NCI-H748 treated with DMSO at 0.1 percent for 48 hours (cell line): ENCODE measurements around the gene LARP1.
A peak's percentile ranks its signal among the peaks of the same experiment; 100 is the strongest.
"Not testable (repeated sequence)": the region's sequence is repeated elsewhere in the genome, so short reads cannot be mapped to it uniquely, and the experiment has no call there.

Experiments used
- DNase-seq: peaks from one replicate; lab custom pipeline; 2025; lab: John Stamatoyannopoulos, UW

Gene LARP1

DNA sequence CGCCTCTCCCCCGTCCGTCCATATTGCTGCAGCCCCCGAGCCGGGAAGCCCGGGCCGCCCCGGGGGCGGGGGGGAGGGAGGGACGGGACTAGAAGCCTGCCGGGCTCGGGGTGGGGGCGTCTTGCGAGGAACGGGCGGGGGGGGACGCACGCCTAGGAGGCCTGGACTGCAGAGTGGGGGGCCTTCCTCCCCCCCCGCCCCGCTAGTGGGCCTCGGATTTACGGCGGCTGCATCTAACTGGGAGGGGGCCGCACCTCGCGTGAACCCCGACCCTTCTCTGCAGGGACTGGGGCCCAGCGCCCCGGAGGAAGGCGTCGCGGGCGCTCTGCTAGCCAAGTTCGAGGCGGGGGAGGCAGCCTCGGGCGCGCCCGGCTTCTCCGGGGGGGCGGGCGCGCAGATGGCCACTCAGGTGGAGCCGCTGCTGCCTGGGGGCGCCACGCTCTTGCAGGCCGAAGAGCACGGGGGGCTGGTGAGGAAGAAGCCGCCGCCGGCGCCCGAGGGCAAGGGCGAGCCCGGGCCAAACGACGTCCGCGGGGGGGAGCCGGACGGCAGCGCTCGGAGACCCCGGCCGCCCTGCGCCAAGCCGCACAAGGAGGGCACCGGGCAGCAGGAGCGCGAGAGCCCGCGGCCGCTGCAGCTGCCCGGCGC, at the start of gene LARP1:
TSS of gene LARP1 (plus strand) at position 17 of the 648 bp plus-strand sequence. CDS start at position 398, 381 bp downstream.
- DNase-seq, result no peak

DNA sequence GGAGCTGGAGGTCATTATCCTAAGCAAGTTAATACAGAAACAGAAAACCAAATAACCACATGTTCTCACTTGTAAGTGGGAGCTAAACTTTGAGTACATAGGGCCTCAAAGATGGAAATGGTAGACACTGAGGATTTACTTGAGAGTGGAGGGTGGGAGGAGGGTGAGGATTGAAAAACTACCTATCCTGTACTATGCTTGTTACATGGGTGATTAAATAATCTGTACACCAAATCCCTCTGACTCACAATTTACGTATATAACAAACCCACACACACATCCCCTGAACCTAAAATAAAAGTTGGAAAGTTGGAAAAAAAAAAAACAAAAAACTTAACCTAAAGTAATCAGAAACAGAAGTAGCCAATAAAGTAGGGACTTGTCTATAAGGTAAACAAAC, 48.8 kb upstream of the LARP1 start:
- DNase-seq, result no peak

DNA sequence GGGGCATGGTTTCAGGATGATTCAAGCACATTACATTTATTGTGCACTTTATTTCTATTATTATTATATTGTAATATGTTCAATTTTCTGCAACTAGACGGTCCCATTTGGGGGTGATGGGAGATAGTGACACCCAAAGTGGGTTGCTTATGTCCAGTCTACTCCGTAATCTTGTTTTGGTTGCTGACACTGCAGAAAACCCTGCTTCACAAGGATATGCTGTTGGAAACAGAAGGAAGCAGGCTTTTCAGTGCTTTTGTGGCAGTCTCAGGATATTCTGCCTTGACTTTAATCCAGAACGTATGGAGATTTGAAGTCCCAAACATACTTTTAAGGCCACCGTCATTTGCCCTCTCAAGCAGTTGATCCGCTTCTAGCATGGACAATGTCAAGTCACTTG, 47.5 kb upstream of the LARP1 start:
- no peak for DNase-seq

DNA sequence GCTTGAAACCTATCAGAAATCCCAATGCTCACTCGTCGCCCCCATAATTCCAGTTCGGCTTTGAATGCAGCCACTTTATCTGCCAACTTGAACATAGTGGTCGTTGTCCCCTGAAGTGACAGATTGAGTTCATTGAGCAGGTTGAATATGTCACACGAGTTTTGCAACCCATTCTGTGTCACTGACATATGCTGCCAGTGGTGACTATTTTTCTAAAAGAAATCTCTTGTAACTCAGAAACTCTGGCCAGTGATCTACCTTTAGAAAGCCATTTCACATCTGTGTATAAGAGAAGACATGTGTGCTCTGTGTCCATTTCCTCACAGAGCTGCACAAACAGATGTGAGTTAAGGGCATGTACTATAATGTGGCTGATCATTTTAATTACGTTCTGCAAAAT, 47.0 kb upstream of the LARP1 start:
- no peak for DNase-seq

DNA sequence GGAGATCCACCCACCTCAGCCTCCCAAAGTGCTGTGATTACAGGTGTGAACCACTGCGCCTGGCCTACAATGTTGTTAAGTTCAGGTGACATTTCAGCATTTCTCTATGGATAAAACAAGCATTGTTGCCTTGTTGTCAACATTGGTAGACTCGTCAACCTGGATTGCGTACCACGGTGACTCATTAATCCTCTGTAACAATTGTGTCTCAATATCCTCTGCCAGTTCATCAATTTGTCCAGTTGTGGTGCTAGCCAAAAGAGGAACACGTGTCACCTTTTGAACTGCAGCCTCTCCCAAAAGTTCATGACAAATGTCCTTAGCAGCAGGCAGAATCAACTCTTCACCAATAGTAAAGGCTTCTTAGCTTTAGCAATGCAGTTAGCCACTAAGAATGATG, 46.3 kb upstream of the LARP1 start:
- no peak for DNase-seq

DNA sequence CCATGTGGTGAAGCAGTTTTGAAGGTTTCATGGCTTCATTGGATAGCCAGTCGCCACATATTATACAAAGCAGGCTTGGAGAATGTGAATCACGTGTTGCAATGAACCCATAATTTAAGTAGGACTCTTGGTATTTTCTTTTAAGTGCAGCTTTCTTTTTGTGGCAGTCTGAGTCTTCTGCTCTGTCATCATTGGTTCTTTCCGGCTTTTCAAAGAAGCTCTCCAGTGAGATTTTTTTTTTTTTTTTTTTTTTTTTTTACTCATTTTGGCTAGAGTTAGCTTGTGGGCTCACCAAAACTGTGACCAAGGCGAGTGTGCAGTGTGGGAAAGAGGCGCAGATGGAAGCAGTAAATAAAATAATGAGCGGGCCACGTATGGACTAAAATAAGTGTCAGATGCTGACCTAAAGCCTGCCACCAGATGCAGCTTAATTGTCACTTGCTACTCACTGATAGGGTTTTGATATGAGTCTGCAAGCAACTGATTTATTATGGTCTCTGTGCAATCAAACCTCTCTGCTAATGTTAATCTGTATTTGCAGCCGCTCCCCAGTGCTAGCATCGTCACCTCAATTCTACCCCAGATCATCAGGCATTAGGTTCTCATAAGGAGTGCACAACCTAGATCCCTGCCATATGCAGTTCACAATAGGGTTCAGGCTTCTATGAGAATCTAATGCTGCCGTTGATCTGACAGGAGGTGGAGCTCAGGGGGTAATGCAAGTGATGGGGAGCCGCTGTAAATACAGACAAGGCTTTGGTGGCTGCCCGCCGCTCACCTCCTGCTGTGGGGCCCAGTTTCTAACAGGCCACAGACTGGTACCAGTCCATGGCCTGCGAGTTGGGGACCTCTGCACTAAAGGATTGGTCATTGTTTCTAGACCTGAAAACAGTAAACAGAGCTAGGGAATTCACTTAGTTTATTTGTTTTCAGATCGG, 45.5 kb upstream of the LARP1 start:
- no peak for DNase-seq

DNA sequence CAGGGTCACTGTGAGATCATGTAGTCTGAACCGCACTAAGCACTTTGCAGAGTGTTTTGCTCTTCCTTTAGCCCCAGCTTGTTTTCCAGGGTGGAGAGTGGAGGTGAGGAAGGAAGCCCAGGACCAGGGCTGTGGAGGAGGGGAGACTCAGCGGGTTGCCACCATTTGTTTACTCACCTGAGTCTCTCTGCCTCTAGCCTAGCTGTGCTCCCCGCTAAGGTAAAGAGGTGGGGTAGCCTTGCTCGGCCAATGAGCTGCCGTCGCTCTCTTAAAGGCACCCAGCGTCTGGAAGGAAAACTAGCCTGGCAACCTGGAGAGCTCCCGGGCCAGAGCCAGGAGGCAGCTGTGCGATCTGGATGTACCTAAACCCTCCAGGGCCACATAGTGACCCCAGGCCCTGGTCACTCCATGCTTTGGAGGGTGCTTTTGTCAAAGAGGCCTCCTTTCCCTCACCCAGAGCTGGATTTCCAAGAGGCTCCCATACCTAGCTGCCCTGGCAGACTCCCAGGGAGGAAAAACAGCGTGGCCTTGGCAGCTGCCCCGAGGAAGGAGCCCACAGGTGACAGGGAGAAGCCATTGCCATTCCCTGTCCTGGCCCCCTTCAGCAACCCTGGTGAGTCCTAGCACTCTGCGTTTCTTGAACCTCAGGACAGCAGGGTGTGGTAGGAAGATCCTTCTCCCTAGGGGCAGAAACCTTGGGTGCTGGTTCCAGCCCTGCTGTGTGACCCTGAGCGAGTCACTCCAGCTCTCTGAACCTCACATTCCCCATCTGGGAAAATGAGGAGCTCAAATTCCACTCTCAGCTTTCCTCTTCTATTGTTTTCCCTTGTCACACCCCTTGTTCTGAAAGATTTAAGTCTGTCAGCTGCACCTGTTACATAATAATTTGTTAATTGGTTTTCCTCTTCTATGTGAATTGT, 42.4 kb upstream of the LARP1 start:
- DNase-seq, result peak; percentile 34

DNA sequence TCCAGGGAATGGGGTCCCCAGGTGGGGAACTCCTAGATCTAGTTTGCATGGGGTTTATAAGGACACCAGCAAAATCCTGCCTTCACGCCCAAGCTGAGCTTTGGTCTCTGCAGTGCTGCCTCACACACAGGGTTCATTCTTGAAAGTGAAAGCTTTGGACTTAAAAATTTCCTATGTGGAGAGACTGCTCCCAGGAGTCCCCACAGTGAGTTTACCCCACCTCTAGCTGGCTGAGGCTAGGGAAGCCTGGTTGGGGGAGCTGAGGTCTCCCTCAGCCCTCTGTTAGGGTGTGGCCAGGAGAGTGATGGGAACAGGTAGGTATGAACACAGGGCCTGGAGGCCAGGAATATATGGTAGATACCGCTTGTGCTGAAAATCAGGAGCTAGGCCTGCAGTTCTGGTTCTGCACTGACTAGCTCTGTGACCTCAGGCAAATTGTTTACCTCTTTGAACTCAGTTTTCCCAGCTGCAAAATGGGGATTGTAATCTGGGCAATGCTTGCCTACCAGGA, 41.5 kb upstream of the LARP1 start:
- no peak for DNase-seq

DNA sequence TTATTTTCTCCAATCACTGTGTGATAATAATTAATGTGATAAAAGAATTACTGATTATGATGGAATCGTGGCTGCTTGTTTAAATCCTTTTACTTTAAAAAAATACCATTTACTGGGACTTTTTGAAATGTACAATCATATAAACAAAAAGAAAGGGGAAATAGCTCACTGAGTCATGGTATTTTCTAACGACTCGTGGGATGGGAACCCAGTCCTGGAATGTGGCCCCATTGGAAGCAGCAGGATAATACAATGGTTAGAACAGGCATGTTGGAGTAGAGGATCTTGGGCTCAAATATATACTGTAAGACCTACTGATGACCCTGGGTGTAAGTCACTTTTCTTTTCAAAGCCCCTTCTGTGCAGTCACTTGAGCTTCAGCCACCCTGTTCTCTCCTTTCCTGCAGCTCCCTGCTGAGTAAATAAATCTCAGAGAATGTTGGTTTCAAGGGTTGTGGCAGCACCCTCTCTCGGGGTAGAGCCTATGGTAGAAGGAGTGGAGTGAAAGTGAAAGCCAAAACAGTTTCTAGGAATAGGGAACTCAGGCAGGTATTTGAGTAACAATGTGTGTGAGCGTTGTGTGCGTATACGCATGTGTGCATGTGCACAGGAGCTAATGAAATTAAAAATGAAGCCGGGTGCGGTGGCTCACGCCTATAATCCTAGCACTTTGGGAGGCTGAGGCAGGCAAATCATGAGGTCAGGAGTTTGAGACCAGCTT, 40.8 kb upstream of the LARP1 start:
- no peak for DNase-seq

DNA sequence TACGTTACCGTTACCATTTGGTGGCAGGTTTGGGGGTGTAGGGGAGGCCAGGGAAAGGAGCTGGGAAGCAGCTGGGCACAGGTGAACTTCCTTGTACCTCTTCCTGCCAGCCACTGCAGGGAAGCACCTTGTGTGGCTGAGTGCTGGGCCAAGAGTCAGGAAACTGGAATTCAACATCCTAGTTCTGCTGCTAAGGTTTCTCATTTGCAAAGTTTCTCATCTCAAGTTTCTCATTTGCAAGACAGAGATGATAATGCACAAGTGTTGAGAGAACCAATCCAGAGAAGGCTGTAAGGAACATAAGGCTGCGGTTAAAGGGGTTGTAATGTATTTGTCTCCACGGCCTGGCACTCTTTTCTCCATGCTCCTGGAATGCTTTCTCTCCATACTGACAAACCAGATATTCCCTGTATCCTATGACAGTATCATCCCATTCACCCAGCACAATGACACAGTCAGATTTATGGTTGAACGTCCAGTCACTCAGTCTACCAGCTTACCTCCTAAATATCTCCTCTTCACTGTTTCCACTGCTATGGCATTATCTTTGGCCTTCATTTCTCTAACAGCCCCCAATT, 33.6 kb upstream of the LARP1 start:
- DNase-seq, result no peak

DNA sequence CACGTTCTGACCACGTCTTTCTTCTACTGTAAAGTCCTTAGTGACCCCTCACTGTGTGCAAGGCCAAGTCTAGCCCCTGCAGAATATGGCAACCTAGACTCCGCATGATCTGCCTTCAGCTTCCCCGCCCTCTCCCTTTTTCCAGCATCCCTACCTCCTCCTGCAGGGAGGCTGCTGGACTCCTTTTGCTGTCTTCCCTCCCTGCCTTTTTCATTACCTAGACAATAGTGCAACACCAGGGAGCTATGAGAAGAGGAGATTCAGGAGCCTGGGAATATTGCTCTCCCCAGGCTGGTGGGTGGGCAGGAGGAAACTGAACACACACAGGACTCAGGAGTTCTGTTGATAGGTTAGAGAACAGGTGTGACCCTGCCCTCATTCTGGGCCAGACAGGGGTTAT, 33.1 kb upstream of the LARP1 start:
- DNase-seq, result no peak

DNA sequence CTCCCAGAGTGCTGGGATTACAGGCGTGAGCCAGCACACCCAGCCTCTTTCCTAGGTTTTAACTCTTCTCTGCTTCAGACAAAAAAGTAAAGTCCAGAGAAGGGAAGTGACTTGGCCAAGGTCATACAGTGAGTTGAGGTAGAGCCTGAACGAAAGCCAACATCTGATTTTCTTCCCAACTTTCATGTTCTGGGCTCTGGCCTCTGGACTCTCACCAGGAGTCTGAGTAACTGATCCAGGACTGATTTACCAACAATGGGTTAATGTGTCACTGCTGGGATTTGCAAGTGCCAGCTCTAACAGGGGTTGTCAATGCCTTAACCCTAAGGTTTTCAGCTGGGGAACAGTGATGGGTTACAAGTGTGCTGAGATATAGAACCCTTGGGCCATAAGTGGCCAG, 32.2 kb upstream of the LARP1 start:
- no peak for DNase-seq

DNA sequence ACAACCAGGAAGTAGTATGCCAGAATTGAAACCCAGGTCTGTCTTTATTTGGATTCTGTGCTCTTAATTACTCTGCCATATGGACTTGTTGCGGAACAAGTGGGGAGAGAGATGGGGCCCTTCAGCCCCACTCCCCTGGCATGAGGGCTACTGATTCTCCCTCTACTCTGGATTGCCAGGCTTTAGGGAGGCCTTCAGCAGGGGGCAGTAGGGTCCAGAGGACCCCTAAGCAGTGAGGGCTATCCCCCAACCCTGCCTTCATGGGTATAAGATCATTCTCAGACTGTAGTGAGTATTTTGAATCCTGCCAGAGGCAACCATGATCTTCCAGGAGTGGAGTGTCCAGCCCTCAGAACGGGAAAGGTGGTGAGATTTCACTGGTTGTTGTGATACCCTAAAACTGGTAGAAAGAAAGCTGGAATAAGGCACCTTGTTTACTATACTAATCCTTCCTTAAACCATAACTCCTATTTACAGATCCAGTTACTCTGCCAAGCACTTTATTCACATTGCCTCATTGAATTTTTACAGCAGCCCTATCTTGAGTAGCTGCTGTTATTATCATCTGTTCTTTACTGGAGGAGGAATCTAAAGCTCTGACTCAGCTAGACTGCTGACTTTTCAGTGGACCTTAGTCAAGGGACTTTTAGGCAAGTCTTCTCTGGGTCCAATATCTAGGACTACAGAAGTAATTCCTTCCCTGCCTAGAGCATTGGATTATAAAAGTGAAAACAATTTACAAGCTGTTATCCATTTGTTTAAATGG, 31.3 kb upstream of the LARP1 start:
- DNase-seq, result no peak

DNA sequence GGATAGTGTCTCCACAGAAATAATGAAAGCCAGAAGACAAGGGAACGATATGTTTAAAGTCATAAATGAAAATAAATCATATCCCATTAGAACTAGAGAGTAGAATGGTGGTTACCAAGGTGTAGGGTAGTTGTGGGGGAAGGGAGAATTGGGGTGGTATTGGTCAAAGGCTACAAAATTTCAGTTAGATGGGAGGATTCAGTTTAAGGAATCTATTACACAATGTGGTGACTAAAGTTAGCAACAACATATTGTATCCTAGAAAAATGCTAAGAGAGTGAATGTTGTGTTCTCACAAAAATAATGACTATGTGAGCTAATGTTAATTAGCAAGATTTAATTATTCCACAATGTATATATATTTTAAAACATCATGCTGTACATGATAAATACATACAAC, 27.8 kb upstream of the LARP1 start:
- DNase-seq, result no peak

DNA sequence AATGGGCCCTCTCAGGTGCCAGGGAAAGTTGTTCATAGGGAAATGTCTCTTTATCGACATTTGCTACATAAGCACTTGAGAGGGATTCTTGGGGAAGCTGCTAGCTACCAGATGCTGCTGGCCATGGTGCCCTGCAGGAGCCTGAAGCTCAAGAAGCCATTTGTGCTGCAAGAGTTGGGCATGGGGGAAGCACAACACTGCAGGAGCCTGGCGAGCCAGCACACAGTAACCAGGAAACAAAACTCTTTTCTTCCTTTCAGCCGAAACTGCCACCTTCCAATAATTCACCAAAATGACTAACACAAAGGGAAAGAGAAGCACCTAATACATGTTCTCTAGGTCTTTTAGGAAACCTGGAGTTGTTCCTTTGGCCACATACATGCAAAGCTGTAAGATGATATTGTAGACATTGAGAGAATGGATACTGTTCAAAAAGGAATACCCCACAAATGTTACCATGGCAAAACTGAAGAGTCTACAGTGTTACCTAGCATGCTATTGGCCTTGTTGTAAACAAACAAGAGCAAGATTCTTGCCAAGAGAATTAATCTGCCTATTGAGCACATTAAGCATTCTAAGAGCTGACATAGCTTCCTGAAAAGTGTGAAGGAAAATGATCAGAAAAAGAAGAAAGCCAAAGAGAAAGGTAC, 26.1 kb upstream of the LARP1 start:
- DNase-seq, result no peak

DNA sequence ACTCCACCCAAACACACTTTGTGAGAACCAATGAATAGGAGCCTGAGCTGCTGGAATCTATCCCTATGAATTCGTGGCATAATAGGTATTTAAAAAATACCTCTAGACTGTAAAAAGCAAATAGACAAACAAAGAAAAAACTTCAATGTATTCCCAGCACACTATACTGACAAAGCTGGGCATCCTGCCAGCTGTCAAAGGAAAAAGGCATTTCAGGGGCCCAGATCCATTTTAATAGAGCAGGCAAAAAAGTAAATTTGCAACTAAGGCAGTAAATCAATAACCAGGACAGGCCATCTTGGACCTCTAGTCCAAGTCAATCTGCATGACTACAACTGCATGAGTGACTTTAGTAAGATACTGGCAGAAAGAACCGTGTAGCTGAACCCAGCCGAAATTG, 25.6 kb upstream of the LARP1 start:
- DNase-seq, result no peak

DNA sequence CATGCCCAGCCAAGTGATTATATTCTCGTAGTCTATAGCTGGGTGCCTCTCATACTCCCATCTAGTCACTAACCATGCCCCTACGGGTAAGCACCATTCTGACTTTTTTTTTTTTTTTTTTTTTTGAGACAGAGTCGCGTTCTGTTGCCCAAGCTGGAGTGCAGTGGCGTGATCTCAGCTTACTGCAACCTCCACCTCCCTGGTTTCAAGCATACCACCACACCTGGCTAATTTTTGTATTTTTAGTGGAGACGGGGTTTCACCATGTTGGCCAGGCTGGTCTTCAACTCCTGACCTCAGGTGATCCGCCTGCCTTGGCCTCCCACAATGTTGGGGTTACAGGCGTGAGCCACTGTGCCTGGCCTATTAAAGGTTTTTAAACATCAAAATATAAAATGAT, 24.4 kb upstream of the LARP1 start:
- DNase-seq, result not testable (repeated sequence)

DNA sequence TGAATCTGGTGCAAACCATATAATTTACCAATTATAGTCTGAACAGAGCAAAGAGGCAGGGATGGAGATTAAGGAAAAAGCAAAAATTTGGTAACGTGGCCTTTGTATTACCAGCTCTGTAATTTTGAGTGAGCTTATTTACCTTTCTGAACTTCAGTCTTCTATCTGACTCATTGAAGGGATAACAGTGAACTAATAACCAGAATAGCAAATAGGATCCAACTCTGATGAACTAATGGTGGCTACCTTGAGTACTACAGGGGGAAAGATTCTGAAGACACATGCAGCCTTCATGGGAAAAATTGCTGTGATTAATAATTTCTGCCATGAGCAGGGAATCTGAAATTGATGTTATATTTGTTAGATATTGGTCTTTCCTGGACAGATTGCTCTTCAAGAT, 23.0 kb upstream of the LARP1 start:
- DNase-seq, result no peak

DNA sequence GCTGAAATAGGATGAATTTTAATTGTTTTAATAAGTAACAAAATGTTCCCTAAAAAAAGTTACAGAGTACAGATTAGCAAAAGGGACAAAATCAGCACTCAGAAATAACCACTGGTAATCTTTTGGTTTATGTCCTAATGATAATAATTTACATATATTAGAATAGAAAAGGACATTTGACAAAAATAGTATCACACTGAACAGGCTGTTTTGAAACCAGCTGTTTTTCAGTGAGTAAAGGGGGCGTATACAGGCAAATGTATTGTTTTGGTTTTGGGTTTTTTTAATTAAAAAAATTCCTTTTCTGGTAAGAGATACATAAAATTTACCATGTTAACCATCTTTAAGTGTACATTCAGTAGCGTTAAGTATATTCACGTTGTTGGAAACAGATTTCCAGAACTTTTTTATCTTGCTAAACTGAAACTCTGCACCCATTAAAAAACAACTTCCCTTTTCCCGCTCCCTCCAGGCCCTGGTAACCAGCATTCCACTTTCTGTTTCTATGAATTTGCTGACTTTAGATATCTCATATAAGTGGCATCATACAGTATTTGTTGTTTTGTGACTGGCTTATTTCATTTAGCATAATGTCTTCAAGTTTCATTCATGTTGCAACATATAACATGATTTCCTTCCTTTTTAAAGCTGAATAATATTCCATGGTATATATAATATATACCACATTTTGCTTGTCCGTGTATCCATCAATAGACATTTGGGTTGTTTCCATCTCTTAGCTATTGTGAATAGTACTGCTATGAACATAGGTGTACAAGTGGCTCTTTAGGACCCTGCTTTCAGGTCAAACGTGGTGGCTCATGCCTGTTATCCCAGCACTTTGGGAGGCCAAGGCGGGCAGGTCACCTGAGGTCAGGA, 20.6 kb upstream of the LARP1 start:
- DNase-seq, result no peak
